Measurements from ENCODE around the gene KRTAP10-3.

KRTAP10-3 gene

GRCh38 chr21:44572959-44573583, 14.5 kb upstream of the KRTAP10-3 start:
- H3K36me3 ChIP-seq (ENCODE audit: control insufficient read depth, insufficient read depth, low read length), result no peaks in the 10 kb centered on the region
- H3K9me3 ChIP-seq (ENCODE audit: control insufficient read depth, low read length), result no peaks in the 10 kb centered on the region
- no peaks in the 10 kb centered on the region for H3K79me2 ChIP-seq
- H3K4me3 ChIP-seq (ENCODE audit: low read depth, low read length), result no peak overlapping the region
- TF ChIP-seq CTCF (IDR thresholded peaks at IDR 0.05), result no peak
- no peaks in the 10 kb centered on the region for H3K4me1 ChIP-seq
- no peak overlapping the region for H3K27ac ChIP-seq
- no peak overlapping the region for H3K4me2 ChIP-seq (ENCODE audit: low read length)
- H3K9ac ChIP-seq, result no peak overlapping the region
- no peak overlapping the region for H2AFZ ChIP-seq
- no peaks in the 10 kb centered on the region for H3K27me3 ChIP-seq (ENCODE audit: control insufficient read depth, insufficient read depth, low read length)

- no peak overlapping the region for H2AFZ ChIP-seq
Measured at GRCh38 chr21:44571844-44572782, 13.5 kb upstream of the KRTAP10-3 start.

GRCh38 chr21:44571296-44571695, 12.7 kb upstream of the KRTAP10-3 start:
- Histone ChIP-seq H3K36me3 (ENCODE audit: control insufficient read depth, insufficient read depth, low read length) (no peaks in the 10 kb centered on the region), H3K4me2 (ENCODE audit: low read length) (no peak overlapping the region), H3K79me2 (no peaks in the 10 kb centered on the region), H3K27ac (no peak overlapping the region), H2AFZ (no peak overlapping the region), H3K4me3 (ENCODE audit: low read depth, low read length) (no peak overlapping the region), H3K4me1 (no peaks in the 10 kb centered on the region), H3K27me3 (ENCODE audit: control insufficient read depth, insufficient read depth, low read length) (no peaks in the 10 kb centered on the region), H3K9me3 (ENCODE audit: control insufficient read depth, low read length) (no peaks in the 10 kb centered on the region), H3K9ac (no peak overlapping the region)
- TF ChIP-seq CTCF (IDR thresholded peaks at IDR 0.05), result no peak

More at GRCh38 chr21:44571844-44572782, 13.5 kb upstream of the KRTAP10-3 start:
- Histone ChIP-seq H3K79me2 (no peaks in the 10 kb centered on the region), H3K27ac (no peak overlapping the region), H3K9me3 (ENCODE audit: control insufficient read depth, low read length) (no peaks in the 10 kb centered on the region), H3K4me2 (ENCODE audit: low read length) (no peak overlapping the region), H3K4me1 (no peaks in the 10 kb centered on the region), H3K9ac (no peak overlapping the region), H3K36me3 (ENCODE audit: control insufficient read depth, insufficient read depth, low read length) (no peaks in the 10 kb centered on the region), H3K4me3 (ENCODE audit: low read depth, low read length) (no peak overlapping the region), H3K27me3 (ENCODE audit: control insufficient read depth, insufficient read depth, low read length) (no peaks in the 10 kb centered on the region)
- no peak for TF ChIP-seq CTCF (IDR thresholded peaks at IDR 0.05)

- H2AFZ ChIP-seq, result no peak overlapping the region
- H3K4me3 ChIP-seq (ENCODE audit: low read depth, low read length), result no peak overlapping the region
- H3K4me2 ChIP-seq (ENCODE audit: low read length), result no peak overlapping the region
- H3K79me2 ChIP-seq, result no peaks in the 10 kb centered on the region
- no peaks in the 10 kb centered on the region for H3K27me3 ChIP-seq (ENCODE audit: control insufficient read depth, insufficient read depth, low read length)
- TF ChIP-seq CTCF (IDR thresholded peaks at IDR 0.05), result no peak
- no peaks in the 10 kb centered on the region for H3K36me3 ChIP-seq (ENCODE audit: control insufficient read depth, insufficient read depth, low read length)
- no peak overlapping the region for H3K27ac ChIP-seq
- H3K4me1 ChIP-seq, result no peaks in the 10 kb centered on the region
- no peak overlapping the region for H3K9ac ChIP-seq
- no peaks in the 10 kb centered on the region for H3K9me3 ChIP-seq (ENCODE audit: control insufficient read depth, low read length)
Measured at GRCh38 chr21:44569861-44570517, 11.4 kb upstream of the KRTAP10-3 start.

Data from parathyroid adenoma (tissue), 2 donors.